K562 (cell line): ENCODE results near the gene CDCP2. TPM values are rescaled to one million over a fixed set of nuclear protein-coding genes. Genes with fewer than 3 reads are reported as not detected.
A peak's percentile ranks its signal among the peaks of the same experiment; 100 is the strongest.
"Not testable (repeated sequence)": the region's sequence is repeated elsewhere in the genome, so short reads cannot be mapped to it uniquely, and the experiment has no call there.

Source experiments
- ATAC-seq: fragments of 200-7000 bp; cut with Tn5 transposase; 3 replicates; pipeline ENCODE4 v1.9.1; 2020; ENCODE audit warnings: moderate library complexity
- BruUV-seq: library from RNA; stranded (reverse); fragments of 400-500 nt; replicated peaks from 2 replicates; lab custom pipeline; 2021; lab: Mats Ljungman, UMichigan
- CTCF ChIA-PET: fragments of 300-600 bp; formaldehyde crosslinking; extraction: SDS; loops from one replicate; lab custom pipeline; 2021; ENCODE audit warnings: low intra/inter-chr PET ratio; lab: Yijun Ruan, JAX
- POLR2A ChIA-PET: fragments of 300-600, 350-650 bp; sonication (Branson Sonifier 250); formaldehyde crosslinking; extraction: SDS; loops from one replicate; lab custom pipeline; 2021; ENCODE audit warnings: antibody characterized with exemption, inconsistent platforms; lab: Yijun Ruan, JAX
- DNase-seq, 4 experiments: peaks; one replicate each; pipeline versions ENCODE4 v3.0.0 to v3.0.0-alpha.2; 2011 to 2018; ENCODE audit warnings: low spot score in 3 of 4, mixed read lengths in 3 of 4; ENCODE audit errors: extremely low read depth in 1 of 4
- FAIRE-seq: peaks from 2 replicates; lab custom pipeline; 2011; peaks lifted over from hg19 to GRCh38; lab: Jason Lieb, UNC
- H2AFZ ChIP-seq: 2 replicates; pipeline ENCODE4 v1.6.0; 2011; ENCODE audit warnings: low read depth, low read length, control low read depth, inconsistent platforms
- H3K27ac ChIP-seq: fragments of 200-600 bp; 3 replicates; pipeline ENCODE4 v1.8.0; 2011; ENCODE audit warnings: low read depth, mild to moderate bottlenecking, control low read depth, inconsistent platforms, low read length, moderate library complexity, mixed read lengths; ENCODE audit errors: extremely low read depth
- H3K27me3 ChIP-seq, 2 experiments: fragments of 300-600 bp in 1 of 2; 2 replicates in 1 of 2; 3 replicates in 1 of 2; pipeline versions ENCODE4 v1.6.0 to v1.8.0; 2011; ENCODE audit warnings: inconsistent platforms in 2 of 2, low read length in 2 of 2, mild to moderate bottlenecking in 1 of 2, mixed read lengths in 1 of 2, moderate library complexity in 1 of 2; ENCODE audit not compliant: control insufficient read depth in 2 of 2, insufficient read depth in 2 of 2
- H3K36me3 ChIP-seq: fragments of 300-600 bp; 3 replicates; pipeline ENCODE4 v1.8.0; 2011; ENCODE audit warnings: mild to moderate bottlenecking, low read length, inconsistent platforms; ENCODE audit not compliant: control insufficient read depth, insufficient read depth
- H3K4me1 ChIP-seq, 2 experiments: fragments of 200-600 bp in 1 of 2; replicated peaks in 1 of 2; 2 replicates in 1 of 2; 3 replicates in 1 of 2; pipeline versions ENCODE4 v1.5.1 to v1.8.0; 2011; ENCODE audit warnings: inconsistent platforms in 2 of 2, low read length in 2 of 2, mild to moderate bottlenecking in 1 of 2, mixed read lengths in 1 of 2, moderate library complexity in 1 of 2; ENCODE audit not compliant: control insufficient read depth in 2 of 2, insufficient read depth in 2 of 2
- H3K4me2 ChIP-seq: 2 replicates; pipeline ENCODE4 v1.6.1; 2011; ENCODE audit warnings: low read length, control low read depth, inconsistent platforms, mixed read lengths; ENCODE audit not compliant: insufficient read depth
- H3K4me3 ChIP-seq: fragments of 200-600 bp; sonication (generic), shearing (Covaris generic); 2 replicates; pipeline ENCODE4 v1.5.1; 2016; ENCODE audit warnings: control low read depth, inconsistent platforms
- H3K79me2 ChIP-seq: fragments of 200-600 bp; 3 replicates; pipeline ENCODE4 v1.8.0; 2011; ENCODE audit warnings: low read length, inconsistent platforms; ENCODE audit not compliant: control insufficient read depth, insufficient read depth
- H3K9ac ChIP-seq, 2 experiments: 2 replicates each; pipeline versions ENCODE4 v1.6.0 to v1.6.1; 2011; ENCODE audit warnings: low read depth in 2 of 2, low read length in 2 of 2, control low read depth in 1 of 2, inconsistent platforms in 1 of 2, mild to moderate bottlenecking in 1 of 2, mixed read lengths in 1 of 2; ENCODE audit not compliant: insufficient read depth in 1 of 2
- H3K9me1 ChIP-seq: one replicate; pipeline ENCODE4 v1.6.0; 2011; ENCODE audit warnings: inconsistent platforms, mild to moderate bottlenecking, low read length, moderate library complexity; ENCODE audit not compliant: control insufficient read depth, insufficient read depth
- H3K9me3 ChIP-seq: replicated peaks from 2 replicates; pipeline ENCODE4 v1.5.1; 2011; ENCODE audit warnings: low read depth, low read length, inconsistent platforms; ENCODE audit not compliant: control insufficient read depth, insufficient read depth
- H4K20me1 ChIP-seq: replicated peaks from 2 replicates; pipeline ENCODE4 v1.6.1; 2011; ENCODE audit warnings: low read length, inconsistent platforms, mixed read lengths; ENCODE audit not compliant: control insufficient read depth, insufficient read depth
- EGR1 ChIP-seq: fragments of 450-650 bp; conservative IDR thresholded peaks from 2 replicates; pipeline ENCODE4 v1.6.1; 2017; ENCODE audit warnings: mild to moderate bottlenecking
- ETV5 ChIP-seq: sonication (generic); formaldehyde crosslinking; IDR thresholded peaks from 2 replicates; pipeline ENCODE4 v1.4.0; 2020; ENCODE audit warnings: low read depth, mild to moderate bottlenecking, missing genetic modification reagents
- GATAD2A ChIP-seq: fragments of 450-650 bp; IDR thresholded peaks from 2 replicates; pipeline ENCODE4 v1.6.1; 2017
- KLF10 ChIP-seq: fragments of 250-450 bp; sonication (Bioruptor Pico); IDR thresholded peaks from 2 replicates; pipeline ENCODE4 v1.6.1; 2021; ENCODE audit warnings: matching md5 sums
- NR2C2 ChIP-seq, 2 experiments: fragments of 200-800 bp in 1 of 2; sonication (Bioruptor generic) in 1 of 2; sonication (generic) in 1 of 2; formaldehyde crosslinking in 1 of 2; IDR thresholded peaks; 2 replicates each; pipeline versions ENCODE4 v1.6.1 to v1.8.0; 2016 to 2022; ENCODE audit warnings: mild to moderate bottlenecking in 1 of 2, missing compliant biosample characterization in 1 of 2, missing genetic modification characterization in 1 of 2, missing genetic modification reagents in 1 of 2
- POLR2G ChIP-seq: fragments of 200-400 bp; formaldehyde crosslinking; IDR thresholded peaks from 2 replicates; pipeline ENCODE4 v1.6.1; 2017; ENCODE audit warnings: low read depth, mild to moderate bottlenecking, antibody characterized with exemption, low read length, moderate library complexity
- RBM25 ChIP-seq: fragments of 200-400 bp; formaldehyde crosslinking; IDR thresholded peaks from 2 replicates; pipeline ENCODE4 v1.6.1; 2018; ENCODE audit warnings: low read length, low read depth, moderate library complexity; ENCODE audit not compliant: severe bottlenecking
- SMARCB1 ChIP-seq: IDR thresholded peaks from 2 replicates; pipeline ENCODE4 v1.6.1; 2011; ENCODE audit warnings: improper control_type of control experiment, low read depth; ENCODE audit not compliant: insufficient read length
- TRIM28 ChIP-seq: fragments of 450-650 bp; IDR thresholded peaks from 2 replicates; pipeline ENCODE4 v1.6.1; 2017
- ZNF121 ChIP-seq: sonication (generic); formaldehyde crosslinking; conservative IDR thresholded peaks from 2 replicates; pipeline ENCODE4 v1.8.0; 2022; ENCODE audit warnings: missing genetic modification reagents
- ZNF561 ChIP-seq: fragments of 450-650 bp; formaldehyde crosslinking; conservative IDR thresholded peaks from 2 replicates; pipeline ENCODE4 v1.4.0; 2020; ENCODE audit warnings: mild to moderate bottlenecking, moderate library complexity
- ZNF77 ChIP-seq: fragments of 250-450 bp; sonication (Bioruptor Pico); IDR thresholded peaks from 2 replicates; pipeline ENCODE4 v1.5.0; 2020
- WGBS: fragments of 100-300 bp; shearing (Covaris generic); methylation state at CpG from one replicate; pipeline ENCODE4 v1.1.6; 2016; ENCODE audit warnings: low coverage, mixed read lengths; ENCODE audit not compliant: insufficient coverage; ENCODE audit errors: missing lambda C conversion rate; 5-methylcytosine and 5-hydroxymethylcytosine counted together
- in situ Hi-C: fragments of 300-500 bp; cut with MboI; formaldehyde crosslinking; loops from 4 replicates; pipeline ENCODE4 v1.15.0; 2018; ENCODE audit warnings: inconsistent platforms, mixed read lengths
- intact Hi-C: fragments of 100-400 bp; cut with micrococcal nuclease; formaldehyde crosslinking; loops from 2 replicates; pipeline ENCODE4 v1.14.2; 2022
- polyA plus RNA-seq, 8 experiments: library from polyadenylated mRNA; depleted of rRNA in 4 of 8; stranded (reverse) in 5 of 8; unstranded in 3 of 8; fragments of >200 nt; fragmentation: Nextera tagmentation in 2 of 8; fragmentation: Illumina TruSeq in 1 of 8; extraction: Ambion mirVana in 2 of 8; extraction: Trizol in 1 of 8; gene quantifications; 2 replicates each; pipeline versions ENCODE4 v1.2.1 to v1.2.3, GENCODE V29; 2011 to 2014; ENCODE audit warnings: inconsistent platforms in 1 of 8, missing spikeins in 1 of 8
- total RNA-seq, 7 experiments: library from RNA; depleted of rRNA in 6 of 7; stranded (reverse); fragments of >200 nt in 6 of 7; fragmentation: Illumina TruSeq in 2 of 7; extraction: Trizol in 2 of 7; gene quantifications; 2 replicates each; pipeline versions ENCODE4 v1.2.1 to v1.2.3, GENCODE V29; 2011 to 2021; ENCODE audit warnings: low replicate concordance in 1 of 7
- TF ChIP-seq, protein P1 (sequence below): sonication (generic); formaldehyde crosslinking; IDR thresholded peaks from 2 replicates; pipeline ENCODE4 v1.8.1; 2023; ENCODE audit warnings: mild to moderate bottlenecking, missing genetic modification reagents, moderate library complexity
- TF ChIP-seq, protein P2 (sequence below): fragments of 450-650 bp; formaldehyde crosslinking; IDR thresholded peaks from 2 replicates; pipeline ENCODE4 v1.4.0; 2020; ENCODE audit warnings: mild to moderate bottlenecking

Gene CDCP2
- total and polyA plus RNA-seq, 9 of the 15 experiments (the other 6 are each of a cell fraction or from before 2014, with no cell fraction given) = not detected

DNA sequence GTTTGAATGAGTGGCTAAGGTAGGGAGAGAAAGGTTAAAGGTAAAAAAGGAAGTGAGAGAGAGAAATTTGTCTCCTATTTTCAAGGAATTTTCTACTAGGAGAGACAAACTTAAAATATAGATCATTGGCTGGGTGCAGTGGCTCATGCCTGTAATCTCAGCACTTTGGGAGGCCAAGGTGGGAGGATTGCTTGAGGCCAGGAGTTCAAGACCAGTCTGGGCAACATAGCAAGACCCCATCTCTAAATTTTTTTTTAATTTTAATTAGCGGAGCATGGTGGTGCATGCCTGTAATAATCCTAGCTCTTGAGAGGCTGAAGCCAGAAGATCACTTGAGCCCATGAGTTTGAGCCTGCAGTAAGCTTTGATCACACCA, 58.1 kb downstream of the CDCP2 start:
- POLR2A ChIA-PET = interaction anchor here (0.6 to 2.3 kb wide), 3 partner anchors 13 to 177 kb away, joined by 3 to 7 read pairs (median 3); no protein-coding TSS in a partner anchor
- H2AFZ ChIP-seq, H3K9me3 ChIP-seq, intact Hi-C loops, H3K4me1 ChIP-seq, CTCF ChIA-PET, in situ Hi-C loops, H3K79me2 ChIP-seq, H3K27ac ChIP-seq, H3K4me3 ChIP-seq, H3K36me3 ChIP-seq, H3K4me2 ChIP-seq, BruUV-seq, H4K20me1 ChIP-seq, FAIRE-seq, H3K27me3 ChIP-seq, H3K9me1 ChIP-seq, ATAC-seq, DNase-seq, H3K9ac ChIP-seq: not testable (repeated sequence)
- TF ChIP-seq RBM25 = peak; percentile 17
- 0 out of 2 replicates have a peak, but pooled peaks have one; percentile 34 for TF ChIP-seq ZNF121 (CRISPR knock-in tag)
- 94% methylated on average over 1 of the region's 1 CpG for WGBS

DNA sequence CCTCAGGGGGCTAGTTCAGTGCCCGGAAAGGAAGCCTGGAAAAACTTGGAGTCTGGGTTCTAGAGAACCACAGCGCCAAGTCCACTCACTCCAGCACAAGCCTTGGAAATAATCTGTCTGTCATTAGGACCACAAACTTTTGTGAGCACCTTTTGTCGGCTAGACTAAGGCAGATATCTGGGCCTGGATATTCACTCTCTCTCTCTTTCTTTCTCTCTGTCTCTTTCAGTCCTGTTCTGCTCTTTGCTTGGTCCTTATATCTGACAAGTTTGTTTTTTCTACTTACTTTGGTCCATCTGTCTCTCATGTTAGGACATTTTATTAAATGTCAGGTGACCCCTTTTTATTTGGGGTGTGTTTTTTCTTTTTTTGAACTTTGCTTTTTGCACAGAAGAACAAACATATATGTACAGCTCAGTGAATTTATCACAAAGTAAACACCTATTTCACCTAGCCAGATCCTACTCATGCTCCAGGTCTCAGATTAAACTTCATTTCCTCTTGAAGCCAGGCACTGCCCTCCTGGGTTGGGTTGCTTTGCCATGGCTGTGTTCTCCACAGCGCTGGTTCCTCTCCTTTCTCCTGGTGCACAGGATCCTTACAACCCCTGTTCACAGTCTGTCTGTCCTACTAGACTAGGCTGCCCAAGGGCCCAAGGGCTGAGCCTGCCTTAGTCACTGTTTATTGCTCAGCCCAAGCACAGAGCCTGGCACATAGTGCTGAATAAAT, 58.6 kb downstream of the CDCP2 start:
- CTCF ChIA-PET = no interaction called here
- H3K9me3 ChIP-seq = no peaks in the 10 kb centered on the region
- H3K79me2 ChIP-seq = no peaks in the 10 kb centered on the region
- ATAC-seq (no peak), DNase-seq (no peak), FAIRE-seq (no peak)
- peaks cover 4% of the 10 kb centered on the region; the same call in 1 of the 3 replicates for H3K36me3 ChIP-seq
- no peak overlapping the region for H3K27ac ChIP-seq
- no peaks in the 10 kb centered on the region for H4K20me1 ChIP-seq
- H3K9me1 ChIP-seq = no peaks in the 10 kb centered on the region
- no peaks in the 10 kb centered on the region for H3K27me3 ChIP-seq
- in situ Hi-C loops (no loop called here), intact Hi-C loops (no loop called here)
- BruUV-seq = no TSS peak
- peak overlapping the region in 1 of 2 experiments; percentile 39; a peak in 1 of 4 replicates for H3K9ac ChIP-seq
- no peak overlapping the region for H3K4me3 ChIP-seq
- WGBS = 53% methylated on average over 4 of the region's 4 CpGs
- H2AFZ ChIP-seq = no peak overlapping the region
- no peak overlapping the region for H3K4me2 ChIP-seq
- POLR2A ChIA-PET = interaction anchor here (0.6 to 2.3 kb wide), 5 partner anchors 12 to 176 kb away, joined by 3 to 7 read pairs (median 4); no protein-coding TSS in a partner anchor
- H3K4me1 ChIP-seq = 0 out of 5 replicates have a peak, but pooled peaks cover 0 to 4% of the 10 kb centered on the region in 2 experiments
- no peak for TF ChIP-seq GATAD2A
- TF ChIP-seq NR2C2 (CRISPR knock-in tag; IDR thresholded peaks at IDR 0.05) = no peak
- no peak for TF ChIP-seq NR2C2 (tag; IDR thresholded peaks at IDR 0.05)
- TF ChIP-seq ETV5 = no peak
- TF ChIP-seq ZNF561 (CRISPR knock-in tag) = no peak
- TF ChIP-seq POLR2G = no peak
- TF ChIP-seq SMARCB1 = no peak
- TF ChIP-seq, protein P1, sequence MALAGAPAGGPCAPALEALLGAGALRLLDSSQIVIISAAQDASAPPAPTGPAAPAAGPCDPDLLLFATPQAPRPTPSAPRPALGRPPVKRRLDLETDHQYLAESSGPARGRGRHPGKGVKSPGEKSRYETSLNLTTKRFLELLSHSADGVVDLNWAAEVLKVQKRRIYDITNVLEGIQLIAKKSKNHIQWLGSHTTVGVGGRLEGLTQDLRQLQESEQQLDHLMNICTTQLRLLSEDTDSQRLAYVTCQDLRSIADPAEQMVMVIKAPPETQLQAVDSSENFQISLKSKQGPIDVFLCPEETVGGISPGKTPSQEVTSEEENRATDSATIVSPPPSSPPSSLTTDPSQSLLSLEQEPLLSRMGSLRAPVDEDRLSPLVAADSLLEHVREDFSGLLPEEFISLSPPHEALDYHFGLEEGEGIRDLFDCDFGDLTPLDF (CRISPR knock-in tag) = no peak
- no peak for TF ChIP-seq KLF10
- TF ChIP-seq ZNF77 (CRISPR knock-in tag) = no peak
- TF ChIP-seq EGR1 = no peak
- TF ChIP-seq TRIM28 = no peak
- TF ChIP-seq, protein P2, sequence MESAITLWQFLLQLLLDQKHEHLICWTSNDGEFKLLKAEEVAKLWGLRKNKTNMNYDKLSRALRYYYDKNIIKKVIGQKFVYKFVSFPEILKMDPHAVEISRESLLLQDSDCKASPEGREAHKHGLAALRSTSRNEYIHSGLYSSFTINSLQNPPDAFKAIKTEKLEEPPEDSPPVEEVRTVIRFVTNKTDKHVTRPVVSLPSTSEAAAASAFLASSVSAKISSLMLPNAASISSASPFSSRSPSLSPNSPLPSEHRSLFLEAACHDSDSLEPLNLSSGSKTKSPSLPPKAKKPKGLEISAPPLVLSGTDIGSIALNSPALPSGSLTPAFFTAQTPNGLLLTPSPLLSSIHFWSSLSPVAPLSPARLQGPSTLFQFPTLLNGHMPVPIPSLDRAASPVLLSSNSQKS (CRISPR knock-in tag) = no peak
